CD4-positive, alpha-beta T cell treated with Interleukin-15 for 4 hours (primary cell): ENCODE results near the gene OR2T8.

ENCODE experiments used
- DNase-seq: peaks from one replicate; pipeline ENCODE4 v3.0.0-alpha.2; 2020; ENCODE audit warnings: low spot score

Gene OR2T8, protein sequence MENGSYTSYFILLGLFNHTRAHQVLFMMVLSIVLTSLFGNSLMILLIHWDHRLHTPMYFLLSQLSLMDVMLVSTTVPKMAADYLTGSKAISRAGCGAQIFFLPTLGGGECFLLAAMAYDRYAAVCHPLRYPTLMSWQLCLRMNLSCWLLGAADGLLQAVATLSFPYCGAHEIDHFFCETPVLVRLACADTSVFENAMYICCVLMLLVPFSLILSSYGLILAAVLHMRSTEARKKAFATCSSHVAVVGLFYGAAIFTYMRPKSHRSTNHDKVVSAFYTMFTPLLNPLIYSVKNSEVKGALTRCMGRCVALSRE

DNA sequence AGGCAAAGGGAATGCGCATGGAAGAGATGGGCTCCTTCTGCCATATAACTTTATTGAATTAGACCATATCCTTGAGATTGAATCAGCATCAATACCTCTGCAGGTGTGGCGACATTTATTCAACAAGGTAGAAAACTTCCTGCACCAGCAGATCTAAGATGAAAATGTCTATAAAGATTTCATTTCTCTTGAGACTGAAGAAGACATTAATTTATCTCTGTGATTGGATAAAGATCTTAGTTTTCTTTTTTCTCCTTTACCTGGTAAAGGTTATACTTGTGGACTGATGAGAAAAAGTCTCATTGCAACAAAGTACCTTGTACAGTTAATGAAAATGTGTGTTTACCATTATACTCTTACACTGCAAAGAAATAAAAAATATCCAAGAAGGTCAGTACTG lies at the start of gene OR2T8:
OR2T8 (plus strand) TSS at position 301 of the 400 bp plus-strand sequence. CDS start 766 bp downstream, outside the sequence.
- no peak for DNase-seq

DNA sequence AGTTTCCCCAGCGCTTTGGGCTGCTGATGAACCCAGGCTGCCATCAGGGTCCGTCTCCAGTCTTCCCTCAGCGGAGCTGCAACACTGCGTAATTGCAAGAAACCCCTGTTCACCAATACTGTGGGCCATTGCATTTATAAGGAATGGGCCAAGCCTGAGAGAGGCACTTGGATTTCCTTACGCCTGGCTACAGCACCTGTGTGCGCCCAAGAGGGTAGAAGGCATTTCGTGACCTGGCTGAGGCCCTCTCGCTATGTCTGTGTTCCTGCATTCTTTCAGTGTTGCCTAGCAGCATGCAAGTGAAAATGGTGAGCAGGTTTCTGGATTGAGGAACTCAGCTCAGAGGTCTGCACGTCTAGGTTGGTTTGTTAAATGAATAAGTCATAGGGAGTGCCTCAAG lies 36.7 kb upstream of the OR2T8 start:
- no peak for DNase-seq

DNA sequence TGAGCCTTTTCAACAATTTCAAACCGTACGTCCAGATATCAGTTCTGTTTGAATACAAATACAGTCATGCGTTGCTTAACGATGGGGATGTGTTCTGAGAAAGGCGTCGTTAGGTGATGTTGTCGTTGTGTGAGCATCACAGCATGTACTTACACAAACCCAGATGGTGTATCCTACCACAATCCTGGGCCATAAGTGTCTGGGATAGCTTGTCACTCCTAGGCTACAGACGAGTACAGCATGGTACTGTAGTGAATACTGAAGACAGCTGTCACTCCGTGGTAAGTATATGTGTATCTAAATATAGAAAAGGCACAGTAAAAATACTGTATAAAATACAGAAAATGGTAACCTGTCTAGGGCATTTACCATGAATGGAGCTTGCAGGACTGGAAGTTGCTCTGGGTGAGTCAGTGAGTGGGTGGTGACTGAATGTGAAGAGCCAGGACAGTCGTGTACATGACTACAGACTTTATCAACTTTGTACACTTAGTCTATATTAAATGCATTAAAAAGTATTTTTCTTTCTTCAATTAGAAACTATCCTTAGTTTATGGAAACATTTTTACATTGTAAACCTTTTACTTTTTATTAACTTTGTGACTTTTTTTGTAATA lies 35.1 kb upstream of the OR2T8 start:
- DNase-seq: no peak

DNA sequence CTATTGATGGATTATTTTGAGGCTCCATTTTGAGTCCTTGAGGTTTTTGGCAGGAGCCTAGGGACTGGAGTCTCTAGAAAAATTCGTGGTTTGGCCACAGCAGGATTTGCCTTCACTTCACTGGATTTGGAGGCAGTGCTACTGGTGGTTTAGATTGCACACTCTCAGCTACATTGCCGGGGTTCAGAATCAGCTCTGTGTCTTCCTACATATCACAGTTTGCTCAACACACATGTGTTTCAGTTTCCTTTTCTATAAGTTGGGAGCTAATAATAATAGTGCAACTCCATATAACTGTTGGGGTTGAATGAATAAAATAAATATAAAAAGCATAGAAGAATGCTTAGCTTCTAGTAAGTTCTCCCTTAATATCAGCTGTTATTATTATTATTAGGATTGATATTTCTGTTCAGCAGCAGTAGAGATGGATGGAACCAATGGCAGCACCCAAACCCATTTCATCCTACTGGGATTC lies 24.9 kb upstream of the OR2T8 start, which contains the start of gene OR2W3:
OR2W3 (plus strand) TSS at position 425 of the 475 bp plus-strand sequence; CDS start at position 425, 0 bp downstream.
- DNase-seq: no peak

DNA sequence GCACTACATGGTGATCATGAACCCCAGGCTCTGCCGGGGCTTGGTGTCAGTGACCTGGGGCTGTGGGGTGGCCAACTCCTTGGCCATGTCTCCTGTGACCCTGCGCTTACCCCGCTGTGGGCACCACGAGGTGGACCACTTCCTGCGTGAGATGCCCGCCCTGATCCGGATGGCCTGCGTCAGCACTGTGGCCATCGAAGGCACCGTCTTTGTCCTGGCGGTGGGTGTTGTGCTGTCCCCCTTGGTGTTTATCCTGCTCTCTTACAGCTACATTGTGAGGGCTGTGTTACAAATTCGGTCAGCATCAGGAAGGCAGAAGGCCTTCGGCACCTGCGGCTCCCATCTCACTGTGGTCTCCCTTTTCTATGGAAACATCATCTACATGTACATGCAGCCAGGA lies 24.1 kb upstream of the OR2T8 start:
- DNase-seq: no peak

DNA sequence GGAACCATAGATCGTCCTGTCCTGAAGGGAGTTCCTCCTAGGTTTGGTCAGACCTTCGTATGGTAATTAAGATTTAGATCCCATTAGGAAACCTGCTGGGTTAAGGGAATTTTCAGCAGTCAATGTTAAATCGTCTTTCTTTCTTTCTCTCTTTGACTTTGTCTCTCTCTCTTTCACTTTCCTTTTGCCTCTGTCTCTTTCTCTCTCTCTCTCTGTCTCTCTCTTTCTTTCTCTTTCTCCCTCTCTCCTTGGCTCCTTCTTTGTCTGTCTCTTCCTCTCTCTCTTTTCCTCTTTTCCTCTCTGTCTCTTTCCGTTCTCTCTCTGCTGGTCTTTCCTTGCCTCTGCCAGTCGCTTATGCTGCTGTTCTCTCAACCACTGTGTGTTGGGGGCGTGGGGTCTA lies 15.9 kb upstream of the OR2T8 start:
- DNase-seq: no peak

DNA sequence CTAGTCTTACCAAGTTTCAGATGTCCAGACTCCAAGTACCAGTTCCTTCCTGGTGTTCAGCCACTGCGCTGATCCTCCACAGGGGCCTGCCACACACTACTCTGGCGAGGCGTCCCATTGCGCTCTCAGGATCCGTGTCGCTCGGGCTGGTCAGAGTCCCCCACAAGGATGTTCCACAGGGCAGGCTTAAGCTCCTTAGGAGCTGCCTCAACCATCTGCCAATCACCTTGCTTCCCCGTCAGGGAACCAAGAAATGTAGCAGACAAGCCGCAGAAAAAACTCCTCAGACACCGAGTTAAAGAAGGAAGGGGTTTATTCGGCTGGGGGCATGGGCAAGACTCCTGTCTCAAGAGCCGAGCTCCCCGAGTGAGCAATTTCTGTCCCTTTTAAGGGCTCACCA lies 14.9 kb upstream of the OR2T8 start:
- no peak for DNase-seq

DNA sequence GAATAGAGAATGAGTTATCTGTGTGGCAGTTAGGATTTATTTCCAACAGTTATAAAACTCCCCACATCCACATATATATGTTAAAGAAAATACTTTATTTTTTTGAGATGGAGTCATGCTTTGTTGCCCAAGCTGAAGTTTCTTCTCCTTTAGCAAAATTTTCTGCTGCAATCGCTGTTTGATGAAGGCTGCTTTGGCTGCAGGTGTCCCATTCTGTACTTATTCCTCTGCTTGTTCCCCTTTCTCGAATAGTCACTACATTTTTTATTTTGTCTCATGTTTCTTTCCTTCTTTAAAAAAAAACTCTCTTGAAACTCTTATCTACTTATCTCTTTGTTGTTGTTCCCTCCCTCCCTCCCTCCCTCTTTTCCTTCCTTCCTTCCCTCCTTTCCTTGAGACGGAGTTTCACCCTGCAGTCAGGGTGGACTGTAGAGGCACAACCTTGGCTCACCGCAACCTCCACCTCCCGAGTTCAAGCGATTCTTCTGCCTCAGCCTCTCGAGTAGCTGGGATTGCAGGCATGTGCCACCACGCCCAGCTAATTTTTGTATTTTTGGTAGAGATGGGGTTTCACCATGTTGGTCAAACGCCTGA lies 14.0 kb upstream of the OR2T8 start:
- DNase-seq: no peak

DNA sequence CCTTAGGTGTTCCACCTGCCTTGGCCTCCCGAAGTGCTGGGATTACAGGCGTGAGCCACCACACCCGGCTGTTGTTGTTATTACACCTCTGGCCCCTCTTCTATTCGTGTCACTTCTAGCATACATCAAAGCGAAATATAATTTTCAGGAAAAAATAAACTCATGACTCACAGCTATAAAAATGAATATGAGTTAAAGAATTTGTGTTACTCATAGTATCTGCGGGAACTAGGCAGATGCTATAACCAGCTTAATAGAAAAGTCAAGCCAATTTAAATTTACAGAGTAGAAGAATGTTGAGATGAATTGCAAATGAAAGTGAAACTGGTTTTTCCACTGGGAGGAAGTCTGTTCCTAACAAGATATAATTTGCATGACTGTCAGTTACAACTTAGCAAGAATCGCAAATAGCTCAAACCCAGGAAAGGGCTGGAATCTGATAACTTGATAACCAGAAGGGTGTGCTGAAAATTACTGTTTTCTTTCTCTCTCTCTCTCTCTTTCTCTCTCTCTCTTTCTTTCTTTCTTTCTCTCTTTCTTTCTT lies 13.5 kb upstream of the OR2T8 start:
- peak; percentile 9 for DNase-seq

DNA sequence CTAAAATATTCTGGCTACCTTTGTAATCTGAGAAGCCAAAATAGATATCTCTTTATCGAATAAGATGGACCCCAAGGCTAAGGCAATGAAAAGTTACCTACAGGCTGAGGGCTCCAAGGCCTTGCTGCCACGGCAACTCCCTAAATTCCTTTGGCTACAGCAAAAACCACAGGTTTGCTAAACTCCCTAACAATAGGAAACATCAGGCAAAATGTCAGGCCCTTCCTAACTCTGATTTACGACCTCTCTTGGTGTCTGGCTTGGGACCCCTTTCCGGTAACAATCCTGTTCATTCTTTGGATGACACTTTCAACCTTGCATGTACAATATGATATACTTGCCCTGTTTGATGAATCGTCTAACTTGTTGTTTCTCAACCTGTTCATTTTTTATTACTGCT lies 11.3 kb upstream of the OR2T8 start:
- DNase-seq: no peak

DNA sequence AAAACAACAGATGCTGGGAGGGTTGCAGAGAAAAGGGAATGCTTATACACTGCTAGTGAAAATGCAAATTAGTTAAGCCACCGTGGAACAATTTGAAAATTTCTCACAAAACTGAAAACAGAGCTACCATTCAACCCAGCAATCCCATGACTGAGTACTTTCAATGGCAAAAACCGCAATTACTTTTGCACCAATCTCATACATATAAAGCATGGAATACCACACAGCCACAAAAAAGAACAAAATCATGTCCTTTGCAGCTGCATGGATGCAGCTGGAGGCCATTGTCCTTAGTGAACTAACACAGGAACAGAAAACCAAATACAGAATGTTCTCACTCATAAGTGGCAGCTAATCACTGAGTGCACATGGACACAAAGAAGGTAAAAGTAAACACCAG lies 6.3 kb upstream of the OR2T8 start:
- DNase-seq: no peak

DNA sequence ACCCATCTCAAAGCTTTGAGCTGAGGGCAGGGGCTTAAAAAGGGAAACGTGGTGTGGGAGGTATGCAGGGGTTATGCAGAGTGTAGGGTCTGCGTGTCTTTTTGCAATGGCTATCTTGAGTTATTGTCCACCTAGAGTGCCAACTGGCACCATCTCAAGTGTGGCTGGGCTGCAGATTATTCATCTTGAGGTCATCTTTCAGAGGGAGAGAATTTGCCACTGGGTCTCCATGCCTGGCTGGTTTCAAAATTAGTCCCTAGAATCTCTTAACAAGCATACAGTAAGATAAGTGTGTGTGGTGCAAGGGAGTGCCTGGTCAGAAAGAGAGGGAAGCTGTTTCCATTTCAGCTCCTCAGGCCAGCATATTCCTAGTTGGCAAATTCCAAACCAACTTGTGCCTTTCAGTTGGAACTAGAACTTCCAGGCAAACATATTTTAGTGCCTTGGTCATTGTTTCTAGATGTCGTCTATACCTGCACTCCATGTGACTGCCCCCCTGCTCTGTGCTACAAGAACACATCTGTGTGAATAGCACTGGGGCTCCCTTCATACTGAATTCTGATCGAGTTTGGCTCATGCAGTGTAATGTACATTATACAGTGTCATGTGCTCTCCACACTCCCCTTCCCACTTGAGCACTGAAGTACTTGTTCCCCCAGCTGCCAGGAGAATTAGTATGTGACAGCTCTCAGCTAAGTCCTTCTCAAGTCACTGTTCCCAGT lies 5.0 kb upstream of the OR2T8 start:
- DNase-seq: no peak

DNA sequence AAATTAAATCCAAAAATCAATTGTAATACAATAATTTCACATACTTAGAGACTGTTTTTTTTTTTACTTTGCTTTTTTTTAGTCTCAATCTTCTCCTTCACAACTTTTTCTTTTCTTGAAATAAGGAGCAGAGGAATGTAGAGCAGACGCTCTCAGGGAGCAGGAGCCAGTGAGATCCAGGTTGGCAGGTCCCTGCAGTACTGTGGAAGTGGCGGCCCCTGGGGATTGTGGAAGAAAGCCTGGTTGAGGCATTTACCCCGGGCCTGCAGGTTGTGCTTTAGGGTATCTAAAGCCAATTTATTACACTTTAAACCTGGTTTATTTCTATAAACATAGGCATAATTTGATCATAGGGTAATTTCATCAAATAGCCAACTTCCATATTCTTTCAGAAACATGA lies 3.9 kb downstream of the OR2T8 start:
- DNase-seq: no peak

DNA sequence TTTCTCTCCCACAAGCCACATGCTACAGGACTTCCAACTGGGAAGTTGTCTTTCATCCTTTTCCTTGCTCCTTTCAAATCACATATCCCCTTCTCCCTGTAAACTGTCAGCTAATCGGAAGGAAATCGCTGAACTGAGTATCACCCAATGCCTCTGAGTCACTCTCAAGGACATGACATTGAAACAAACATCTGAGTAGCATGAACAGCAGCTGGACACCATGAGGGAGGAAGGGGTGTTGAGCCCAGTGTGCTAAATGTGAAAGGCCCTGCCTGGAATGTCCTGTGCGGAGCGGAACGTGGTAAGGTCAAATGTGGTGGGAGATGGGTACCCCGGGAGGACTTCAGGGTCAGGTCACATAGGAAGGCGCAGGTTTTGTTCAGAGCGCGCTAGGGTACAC lies 4.8 kb downstream of the OR2T8 start, which contains the start of gene OR2AJ1:
OR2AJ1 (plus strand) TSS at position 22 of the 400 bp plus-strand sequence. CDS start 8,880 bp downstream, outside the sequence.
- no peak for DNase-seq

DNA sequence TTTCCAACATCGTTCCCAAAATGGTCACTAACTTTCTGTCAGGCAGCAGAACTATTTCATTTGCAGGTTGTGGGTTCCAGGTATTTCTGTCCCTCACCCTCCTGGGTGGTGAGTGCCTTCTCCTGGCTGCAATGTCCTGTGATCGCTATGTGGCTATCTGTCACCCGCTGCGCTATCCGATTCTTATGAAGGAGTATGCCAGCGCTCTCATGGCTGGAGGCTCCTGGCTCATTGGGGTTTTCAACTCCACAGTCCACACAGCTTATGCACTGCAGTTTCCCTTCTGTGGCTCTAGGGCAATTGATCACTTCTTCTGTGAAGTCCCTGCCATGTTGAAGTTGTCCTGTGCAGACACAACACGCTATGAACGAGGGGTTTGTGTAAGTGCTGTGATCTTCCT lies 13.9 kb downstream of the OR2T8 start:
- no peak for DNase-seq

DNA sequence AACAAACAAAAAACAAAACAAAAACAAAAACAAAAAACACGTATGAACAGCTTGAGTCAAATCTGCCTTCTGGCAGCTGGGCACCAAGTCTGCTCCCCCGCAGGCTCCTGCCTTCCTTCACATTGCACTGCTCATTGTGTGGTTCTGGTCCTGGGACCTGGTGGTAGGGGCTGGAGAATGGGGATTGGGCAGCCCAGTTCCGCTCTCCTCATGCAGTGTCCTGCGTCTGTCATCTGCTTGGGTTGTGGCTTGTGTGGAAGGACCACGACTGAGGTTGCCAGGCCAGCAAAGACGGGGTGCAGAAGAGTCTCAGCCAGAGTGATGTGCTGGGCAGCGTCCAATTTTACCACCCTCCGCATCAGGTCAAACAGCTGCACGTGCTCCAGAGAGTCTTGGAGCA lies 15.7 kb downstream of the OR2T8 start:
- DNase-seq: no peak

DNA sequence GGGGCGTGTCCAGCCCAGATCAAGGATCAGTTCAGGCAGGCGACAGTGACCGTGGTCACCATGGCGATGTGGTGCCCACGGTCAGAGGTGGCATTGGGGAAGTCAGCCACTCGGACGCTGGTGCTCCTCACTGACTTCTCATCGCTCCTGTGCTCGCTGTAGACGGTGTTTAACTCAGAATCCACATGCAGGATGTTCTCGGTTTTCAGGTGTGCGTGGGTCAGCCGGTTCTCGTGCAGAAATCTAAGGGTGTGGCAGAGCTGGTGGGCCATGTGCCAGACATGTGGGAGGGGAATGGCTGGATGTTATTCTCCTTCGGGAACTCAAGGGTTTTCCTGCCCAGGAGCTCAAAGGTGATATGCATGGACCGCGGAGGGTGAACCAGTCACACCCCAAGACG lies 16.4 kb downstream of the OR2T8 start:
- DNase-seq: no peak

DNA sequence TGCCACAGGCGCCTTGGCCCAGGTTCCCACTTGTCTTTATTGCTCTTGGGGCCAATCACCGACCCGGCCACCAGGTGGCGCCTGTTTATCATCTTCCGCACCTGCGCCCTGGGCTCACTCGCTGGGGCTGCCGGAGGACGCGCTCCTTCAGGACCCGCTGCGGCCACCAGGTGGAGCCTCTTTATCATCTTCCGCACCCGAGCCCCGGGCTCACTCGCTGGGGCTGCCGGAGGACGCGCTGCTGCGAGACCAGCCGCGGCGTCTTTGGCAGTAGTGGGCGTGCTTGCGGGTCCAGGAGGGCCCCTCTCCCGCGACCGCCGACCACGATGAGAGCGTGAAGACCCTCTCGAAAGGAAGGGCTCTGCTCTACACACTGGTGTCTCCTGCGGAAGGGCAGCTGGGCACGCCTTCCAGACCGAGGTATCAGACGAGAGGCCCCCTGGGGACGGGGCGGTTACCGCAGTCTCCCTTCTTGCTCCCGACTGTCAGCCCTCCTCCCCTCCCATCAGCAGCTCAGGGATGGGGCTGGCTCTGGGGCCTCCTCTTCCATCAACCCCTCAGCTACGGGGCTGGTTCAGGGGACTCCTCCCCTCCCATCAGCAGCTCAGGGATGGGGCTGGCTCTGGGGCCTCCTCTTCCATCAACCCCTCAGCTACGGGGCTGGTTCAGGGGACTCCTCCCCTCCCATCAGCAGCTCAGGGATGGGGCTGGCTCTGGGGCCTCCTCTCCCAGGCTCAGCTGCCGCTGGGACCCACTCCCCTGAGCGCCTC lies 17.1 kb downstream of the OR2T8 start:
- DNase-seq: peak; percentile 81

DNA sequence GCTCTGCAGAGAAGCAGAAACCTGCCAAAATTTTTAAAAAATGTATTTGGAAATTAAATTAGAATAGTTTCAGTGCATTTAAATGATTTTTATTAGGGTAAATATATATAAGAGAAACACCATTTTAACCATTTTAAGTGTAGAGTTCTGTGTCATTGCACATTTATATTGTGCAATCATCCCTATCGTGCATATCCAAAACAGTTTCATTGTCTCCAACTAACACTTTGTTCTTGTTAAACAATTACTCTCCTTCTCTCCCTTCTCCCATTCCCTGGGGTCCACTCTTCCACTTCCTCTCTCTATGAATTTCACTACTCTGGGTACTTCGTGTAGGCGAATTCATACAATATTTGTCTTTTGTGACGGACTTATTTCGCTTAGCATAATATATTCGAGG lies 22.6 kb downstream of the OR2T8 start:
- DNase-seq: no peak

DNA sequence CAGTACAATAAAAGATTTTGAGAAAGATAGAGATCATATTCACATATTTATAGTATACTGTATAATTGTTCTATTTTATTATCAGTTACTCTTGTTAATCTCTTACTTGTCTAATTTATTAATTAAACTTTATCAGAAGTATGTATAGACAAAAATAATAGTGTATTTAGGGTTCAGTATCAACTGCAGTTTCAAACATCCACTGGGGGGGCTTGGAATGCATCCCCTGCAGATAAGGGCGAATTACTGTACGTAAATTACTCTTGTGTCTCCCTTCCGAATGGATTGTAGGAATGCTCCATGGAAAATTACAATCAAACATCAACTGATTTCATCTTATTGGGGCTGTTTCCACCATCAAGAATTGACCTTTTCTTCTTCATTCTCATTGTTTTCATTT lies 28.5 kb downstream of the OR2T8 start, which contains the start of gene OR2L8:
OR2L8 (plus strand) TSS at position 301 of the 400 bp plus-strand sequence; CDS start at position 301, 0 bp downstream.
- no peak for DNase-seq

DNA sequence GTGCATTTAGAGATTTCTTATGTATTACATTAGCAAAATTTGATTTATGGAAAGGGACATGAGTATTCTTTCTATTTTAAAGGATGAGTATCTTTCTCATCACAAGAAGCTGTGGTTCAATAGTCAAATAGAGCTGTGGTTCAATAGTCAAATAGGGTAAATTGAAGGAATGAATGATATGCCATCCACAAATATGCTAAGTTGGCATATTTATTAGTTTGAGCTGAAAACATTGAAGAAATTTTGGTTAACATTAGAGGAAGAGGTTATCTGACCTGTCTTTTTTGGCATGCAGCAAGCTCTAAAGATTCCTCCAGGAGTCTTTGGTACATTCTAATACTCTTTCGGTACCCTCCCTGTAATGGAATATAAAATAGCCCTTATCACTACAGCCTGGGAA lies 33.4 kb downstream of the OR2T8 start:
- DNase-seq: no peak
